ENCODE measurements around the gene LGR6. TPM values are rescaled to one million over a fixed set of nuclear protein-coding genes. Genes with fewer than 3 reads are reported as not detected.
"Not testable (repeated sequence)": the region's sequence is repeated elsewhere in the genome, so short reads cannot be mapped to it uniquely, and the experiment has no call there.

Gene LGR6
- total RNA-seq, 6 experiments from 2014 or later: 0.17 to 2.0 (median 1.0) TPM

GRCh38 chr1:202164271-202165037 lies 29.1 kb upstream of the LGR6 start:
- H3K4me3 ChIP-seq: no peak overlapping the region
- intact Hi-C loops (cut with DNase I): no loop called here
- TF ChIP-seq CTCF (IDR thresholded peaks at IDR 0.05): no peak
- no peak for TF ChIP-seq POLR2A (IDR thresholded peaks at IDR 0.05)
- peaks cover 0 to 7% (median 0%) of the 10 kb centered on the region in 4 donors for H3K4me1 ChIP-seq
- H3K36me3 ChIP-seq: no peaks in the 10 kb centered on the region
- peak in 2 of 4 donors; percentile 9 to 15 for ATAC-seq
- no peaks in the 10 kb centered on the region for H3K9me3 ChIP-seq
- WGBS (ENCODE audit: insufficient coverage, low coverage, low lambda C conversion rate, missing lambda C conversion rate): 44% methylated on average over 3 of the region's 11 CpGs
- no peaks in the 10 kb centered on the region for H3K27me3 ChIP-seq
- no peak overlapping the region for H3K27ac ChIP-seq
- no peak for DNase-seq

GRCh38 chr1:202165267-202165941 lies 28.2 kb upstream of the LGR6 start:
- Histone ChIP-seq H3K9me3 (no peaks in the 10 kb centered on the region), H3K36me3 (no peaks in the 10 kb centered on the region), H3K27me3 (no peaks in the 10 kb centered on the region), H3K4me1 (peaks cover 0 to 7% (median 0%) of the 10 kb centered on the region in 4 donors), H3K27ac (no peak overlapping the region), H3K4me3 (no peak overlapping the region)
- intact Hi-C loops (cut with DNase I): no loop called here
- WGBS (ENCODE audit: insufficient coverage, low coverage, low lambda C conversion rate, missing lambda C conversion rate): 84% methylated on average over 12 of the region's 20 CpGs
- peak in 1 of 3 donors; percentile 37 for DNase-seq
- ATAC-seq: no peak
- TF ChIP-seq CTCF (IDR thresholded peaks at IDR 0.05) (no peak), POLR2A (IDR thresholded peaks at IDR 0.05) (no peak)

DNA sequence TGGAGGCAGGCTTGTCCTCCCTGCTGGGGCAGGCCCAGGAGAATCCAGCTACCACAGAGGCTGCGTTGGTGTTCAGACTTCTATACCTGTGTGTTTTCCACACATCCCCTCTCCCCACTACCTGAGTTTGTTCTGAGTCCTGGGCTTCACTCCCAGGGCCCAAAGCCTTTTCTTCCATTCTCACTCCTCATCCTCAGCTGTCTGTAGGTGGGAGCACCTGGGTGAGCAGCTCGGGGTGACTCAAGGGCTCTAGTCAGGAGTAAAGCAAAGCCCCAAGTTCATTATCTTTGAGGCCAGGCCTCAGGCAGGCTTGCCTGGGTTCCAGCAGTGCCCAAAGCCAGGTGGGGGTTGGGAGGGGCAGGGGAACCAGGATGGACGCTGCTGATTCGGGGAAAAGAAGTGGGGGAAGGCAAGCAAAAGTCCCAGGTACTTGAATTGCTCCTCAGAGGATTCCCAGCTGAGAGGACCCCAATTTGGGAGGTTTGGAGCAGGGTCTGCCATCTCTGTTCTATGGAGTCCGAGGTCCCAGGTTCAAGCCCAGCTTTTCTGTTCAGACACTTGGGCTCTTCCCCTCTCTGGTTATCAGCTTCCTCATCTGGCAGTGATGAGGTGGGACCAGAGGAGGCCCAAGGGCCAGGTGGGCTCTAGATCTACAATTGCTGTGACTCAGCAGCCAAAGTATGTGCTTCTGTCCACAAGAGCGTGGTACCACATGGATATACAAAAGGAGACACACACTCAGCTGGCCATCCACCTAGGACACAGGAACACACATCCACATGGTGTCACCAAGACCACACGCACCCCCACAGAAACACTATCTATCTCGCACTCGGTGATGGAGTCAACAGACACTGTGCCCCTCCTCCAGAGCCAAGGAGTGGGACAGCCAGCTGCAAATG lies 27.4 kb upstream of the LGR6 start:
- intact Hi-C loops (cut with DNase I): no loop called here
- no peaks in the 10 kb centered on the region for H3K27me3 ChIP-seq
- H3K36me3 ChIP-seq: no peaks in the 10 kb centered on the region
- no peak overlapping the region for H3K27ac ChIP-seq
- TF ChIP-seq POLR2A (IDR thresholded peaks at IDR 0.05): no peak
- no peak for TF ChIP-seq CTCF (IDR thresholded peaks at IDR 0.05)
- H3K4me1 ChIP-seq: peaks cover 0 to 7% (median 0%) of the 10 kb centered on the region in 4 donors
- no peak overlapping the region for H3K4me3 ChIP-seq
- ATAC-seq: no peak
- WGBS (ENCODE audit: insufficient coverage, low coverage, low lambda C conversion rate, missing lambda C conversion rate): 80% methylated on average over 3 of the region's 9 CpGs
- no peaks in the 10 kb centered on the region for H3K9me3 ChIP-seq
- DNase-seq: no peak

DNA sequence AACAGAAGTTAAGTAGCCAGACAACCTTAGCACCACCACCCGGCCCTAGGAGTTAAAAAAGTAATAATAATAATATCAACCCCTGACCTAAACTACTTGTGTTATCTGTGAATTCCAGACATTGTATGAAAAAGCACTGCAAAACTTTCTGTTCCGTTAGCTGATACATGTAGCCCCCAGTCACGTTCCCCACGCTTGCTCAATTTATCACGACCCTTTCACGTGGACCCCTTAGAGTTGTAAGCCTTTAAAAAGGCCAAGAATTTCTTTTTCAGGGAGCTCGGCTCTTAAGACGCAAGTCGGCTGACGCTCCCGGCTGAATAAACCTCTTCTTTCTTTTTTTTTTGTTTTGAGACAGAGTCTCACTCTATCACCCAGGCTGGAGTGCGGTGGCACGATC lies 26.5 kb upstream of the LGR6 start:
- H3K36me3 ChIP-seq; H3K4me1 ChIP-seq; intact Hi-C loops (cut with DNase I); DNase-seq; H3K9me3 ChIP-seq; H3K27me3 ChIP-seq; ATAC-seq; H3K27ac ChIP-seq; H3K4me3 ChIP-seq: not testable (repeated sequence)
- 73% methylated on average over 13 of the region's 13 CpGs for WGBS (ENCODE audit: insufficient coverage, low coverage, low lambda C conversion rate, missing lambda C conversion rate)

All from right lobe of liver (tissue), 6 donors.